Measurements from ENCODE around the gene DNAJC25.

Gene DNAJC25

DNA sequence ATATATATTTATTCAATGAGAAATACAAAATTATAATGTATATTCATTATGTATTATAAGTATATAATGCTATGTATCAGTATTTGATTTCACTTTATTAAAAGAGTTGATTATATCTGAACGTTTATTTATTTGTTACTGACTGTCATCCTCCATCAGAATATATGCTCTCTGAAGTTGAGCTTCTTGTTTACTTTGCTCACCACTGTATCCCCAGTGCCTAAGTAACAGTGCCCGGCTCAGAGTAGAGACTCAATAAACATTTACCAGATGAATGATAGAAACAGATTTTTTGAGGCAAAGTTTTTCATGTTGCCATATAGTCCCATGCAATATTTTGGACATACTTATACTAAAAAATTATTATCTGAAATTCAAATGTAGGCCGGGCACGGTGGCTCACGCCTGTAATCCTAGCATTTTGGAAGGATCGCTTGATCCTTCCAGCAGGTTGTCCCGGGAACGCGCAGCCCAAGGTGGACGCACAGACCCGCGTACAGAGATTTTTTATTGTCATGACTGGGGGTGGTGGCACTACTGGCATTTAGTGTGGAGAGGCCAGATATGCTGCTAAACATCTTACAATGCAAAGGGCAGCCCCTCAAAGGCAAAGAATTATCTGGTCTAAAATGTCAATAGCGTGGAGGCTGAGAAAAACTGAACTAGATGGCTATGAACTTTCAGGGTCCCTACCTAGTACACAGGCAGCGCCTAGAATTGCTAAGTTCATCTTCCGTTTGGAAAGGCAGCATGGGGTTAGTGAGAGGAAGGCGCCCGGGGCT is 761 bp upstream of the DNAJC25 start:
- peaks cover 3% of the 10 kb centered on the region for H3K4me1 ChIP-seq (ENCODE audit: control insufficient read depth, insufficient read depth, low read length)
- H3K27me3 ChIP-seq (ENCODE audit: control insufficient read depth, insufficient read depth, low read length): no peaks in the 10 kb centered on the region
- H3K9ac ChIP-seq (ENCODE audit: low read depth, low read length): peak overlapping the region; percentile 76
- H3K4me3 ChIP-seq (ENCODE audit: low read depth, low read length): peak overlapping the region; percentile 89
- H3K9me3 ChIP-seq (ENCODE audit: control insufficient read depth, insufficient read depth, low read length): no peaks in the 10 kb centered on the region
- no peaks in the 10 kb centered on the region for H3K36me3 ChIP-seq (ENCODE audit: control insufficient read depth, insufficient read depth, low read length)

DNA sequence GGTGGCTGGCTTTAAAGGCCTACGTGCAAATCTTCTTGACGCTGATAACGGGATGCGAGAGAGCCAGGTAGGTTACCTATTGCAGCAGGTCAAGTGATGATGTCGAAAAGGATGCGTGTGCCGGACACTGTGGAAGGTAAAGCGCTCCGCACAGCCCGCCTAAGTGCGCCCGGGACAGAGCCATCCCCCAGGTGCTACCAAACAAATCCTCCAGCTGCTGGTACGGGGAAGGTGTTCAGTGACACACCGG is 245 bp upstream of the DNAJC25 start:
- Histone ChIP-seq H3K36me3 (ENCODE audit: control insufficient read depth, insufficient read depth, low read length) (no peaks in the 10 kb centered on the region), H3K4me1 (ENCODE audit: control insufficient read depth, insufficient read depth, low read length) (peaks cover 3% of the 10 kb centered on the region), H3K27me3 (ENCODE audit: control insufficient read depth, insufficient read depth, low read length) (no peaks in the 10 kb centered on the region), H3K4me3 (ENCODE audit: low read depth, low read length) (peak overlapping the region; percentile 89), H3K9ac (ENCODE audit: low read depth, low read length) (peak overlapping the region; percentile 76), H3K9me3 (ENCODE audit: control insufficient read depth, insufficient read depth, low read length) (no peaks in the 10 kb centered on the region)

DNA sequence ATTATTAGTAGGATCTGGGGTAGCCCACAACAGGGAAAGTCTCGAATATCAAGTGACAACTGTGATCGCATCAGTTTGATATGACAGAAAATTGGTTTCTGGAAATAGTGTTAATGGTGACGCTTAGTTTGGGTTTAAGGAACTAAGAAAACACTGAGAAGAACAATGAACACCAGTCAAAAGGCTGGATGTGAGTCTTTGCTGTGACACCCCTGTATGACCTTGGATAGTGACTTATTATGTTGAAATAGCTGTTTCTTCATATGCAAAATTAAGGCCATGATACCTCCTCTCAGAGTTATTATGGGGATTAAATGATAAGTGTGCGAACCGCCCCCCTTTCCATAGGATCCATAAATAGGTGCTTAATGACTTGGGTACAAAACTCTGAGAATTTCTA is 926 bp downstream of the DNAJC25 start:
- H3K27me3 ChIP-seq (ENCODE audit: control insufficient read depth, insufficient read depth, low read length): no peaks in the 10 kb centered on the region
- peaks cover 3% of the 10 kb centered on the region for H3K4me1 ChIP-seq (ENCODE audit: control insufficient read depth, insufficient read depth, low read length)
- no peaks in the 10 kb centered on the region for H3K36me3 ChIP-seq (ENCODE audit: control insufficient read depth, insufficient read depth, low read length)

DNA sequence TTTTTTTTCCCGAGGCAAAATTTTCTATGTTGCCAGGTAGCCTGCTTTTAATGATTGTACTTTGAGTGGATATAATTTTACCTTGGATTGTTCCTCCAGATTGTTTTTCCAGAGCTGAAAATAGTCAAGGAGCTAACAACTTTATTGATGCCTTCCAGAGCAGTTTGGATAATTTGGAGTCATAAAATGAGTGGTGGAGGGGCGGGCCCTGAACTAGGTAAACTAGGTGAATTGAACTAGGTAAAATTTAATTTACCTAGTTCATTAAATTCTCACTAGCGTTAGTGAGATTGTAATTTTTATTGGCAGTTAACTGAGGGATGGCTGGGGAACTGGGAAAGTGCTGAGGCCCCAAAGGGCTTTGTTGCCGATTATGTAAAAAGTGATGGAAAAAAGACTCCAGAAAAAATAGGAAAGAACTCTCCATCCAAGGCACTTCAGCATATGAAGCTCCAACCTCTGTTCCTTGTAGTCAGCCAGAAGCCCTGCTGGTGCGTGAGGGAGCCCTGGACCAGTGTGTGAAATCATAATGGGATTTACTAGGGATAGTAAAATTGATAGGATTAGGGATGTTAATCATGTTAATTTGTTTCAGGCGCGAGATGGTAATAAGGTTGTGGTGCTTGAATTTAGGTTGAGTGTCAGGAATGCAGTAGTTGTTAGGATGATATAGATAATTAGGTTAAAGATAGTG is 1.7 kb downstream of the DNAJC25 start:
- Histone ChIP-seq H3K36me3 (ENCODE audit: control insufficient read depth, insufficient read depth, low read length) (no peaks in the 10 kb centered on the region), H3K27me3 (ENCODE audit: control insufficient read depth, insufficient read depth, low read length) (no peaks in the 10 kb centered on the region), H3K4me1 (ENCODE audit: control insufficient read depth, insufficient read depth, low read length) (peaks cover 3% of the 10 kb centered on the region), H3K9me3 (ENCODE audit: control insufficient read depth, insufficient read depth, low read length) (no peaks in the 10 kb centered on the region), H3K4me3 (ENCODE audit: low read depth, low read length) (peak overlapping the region; percentile 89), H3K9ac (ENCODE audit: low read depth, low read length) (no peak overlapping the region)

More for the DNA sequence above, 926 bp downstream of the DNAJC25 start:
- peak overlapping the region; percentile 89 for H3K4me3 ChIP-seq (ENCODE audit: low read depth, low read length)
- no peaks in the 10 kb centered on the region for H3K9me3 ChIP-seq (ENCODE audit: control insufficient read depth, insufficient read depth, low read length)
- H3K9ac ChIP-seq (ENCODE audit: low read depth, low read length): no peak overlapping the region

DNA sequence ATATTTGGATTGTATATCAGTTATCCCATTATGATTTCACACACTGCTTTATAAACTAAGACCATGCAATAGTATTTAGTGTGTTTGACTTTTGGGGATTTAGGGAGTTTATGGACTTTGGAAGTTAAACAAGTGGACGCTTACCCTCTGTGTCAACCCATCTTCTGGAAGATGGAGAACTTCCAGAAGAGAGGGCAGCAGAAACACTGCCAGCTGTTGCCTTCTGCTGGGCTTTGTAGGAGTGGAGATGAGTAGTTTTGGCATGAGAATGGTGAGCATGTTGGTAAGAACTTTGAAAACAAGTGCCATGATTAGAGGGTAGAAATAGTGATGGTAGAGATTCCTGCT is 2.2 kb downstream of the DNAJC25 start:
- H3K9ac ChIP-seq (ENCODE audit: low read depth, low read length): peak overlapping the region; percentile 3
- H3K36me3 ChIP-seq (ENCODE audit: control insufficient read depth, insufficient read depth, low read length): no peaks in the 10 kb centered on the region
- H3K4me1 ChIP-seq (ENCODE audit: control insufficient read depth, insufficient read depth, low read length): peaks cover 3% of the 10 kb centered on the region
- no peaks in the 10 kb centered on the region for H3K27me3 ChIP-seq (ENCODE audit: control insufficient read depth, insufficient read depth, low read length)
- no peak overlapping the region for H3K4me3 ChIP-seq (ENCODE audit: low read depth, low read length)
- H3K9me3 ChIP-seq (ENCODE audit: control insufficient read depth, insufficient read depth, low read length): no peaks in the 10 kb centered on the region

DNA sequence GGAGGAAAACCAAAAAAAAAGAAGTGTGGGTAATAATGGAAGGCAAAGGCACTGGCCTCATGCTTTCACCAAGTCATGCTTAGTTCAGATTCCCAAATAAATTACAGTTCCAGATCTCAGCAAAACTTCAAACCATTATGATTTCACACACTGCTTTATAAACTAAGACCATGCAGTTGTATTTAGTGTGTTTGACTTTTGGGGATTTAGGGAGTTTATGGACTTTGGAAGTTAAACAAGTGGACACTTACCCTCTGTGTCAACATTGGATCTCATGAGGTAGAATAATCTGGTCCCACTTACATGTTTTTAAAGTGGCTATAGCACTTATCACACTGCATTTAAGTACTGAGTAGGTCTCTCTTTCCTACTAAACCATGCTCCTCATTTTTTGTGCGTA is 3.7 kb downstream of the DNAJC25 start:
- Histone ChIP-seq H3K4me1 (ENCODE audit: control insufficient read depth, insufficient read depth, low read length) (peaks cover 3% of the 10 kb centered on the region), H3K9ac (ENCODE audit: low read depth, low read length) (no peak overlapping the region), H3K9me3 (ENCODE audit: control insufficient read depth, insufficient read depth, low read length) (no peaks in the 10 kb centered on the region), H3K36me3 (ENCODE audit: control insufficient read depth, insufficient read depth, low read length) (no peaks in the 10 kb centered on the region), H3K27me3 (ENCODE audit: control insufficient read depth, insufficient read depth, low read length) (no peaks in the 10 kb centered on the region), H3K4me3 (ENCODE audit: low read depth, low read length) (no peak overlapping the region)

DNA sequence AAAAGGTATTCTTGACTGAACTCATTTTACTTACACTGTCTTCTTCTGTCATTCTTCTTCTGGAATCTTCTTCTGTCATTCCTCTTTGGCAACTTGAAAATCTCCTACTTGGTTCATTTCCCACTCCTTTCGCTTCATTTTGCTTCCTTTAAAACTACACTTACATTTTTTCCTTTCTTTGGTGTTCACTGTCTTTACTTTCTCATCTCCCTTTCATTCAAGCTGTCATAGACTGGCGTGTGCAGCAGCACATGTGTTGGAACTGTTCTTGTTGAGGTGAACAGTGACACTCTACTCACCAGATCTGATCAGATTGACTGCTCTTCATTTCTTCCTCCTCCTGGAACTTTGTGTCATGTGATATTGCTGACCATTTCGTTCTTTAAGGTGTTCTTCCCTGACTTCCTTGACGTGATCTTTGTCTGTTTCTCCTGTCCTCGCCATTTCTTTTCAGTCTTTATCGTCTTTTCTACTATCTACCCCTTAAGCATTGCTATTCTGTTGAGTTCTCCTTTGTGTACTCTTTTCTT is 6.4 kb downstream of the DNAJC25 start:
- Histone ChIP-seq H3K9me3 (ENCODE audit: control insufficient read depth, insufficient read depth, low read length) (no peaks in the 10 kb centered on the region), H3K27me3 (ENCODE audit: control insufficient read depth, insufficient read depth, low read length) (no peaks in the 10 kb centered on the region), H3K36me3 (ENCODE audit: control insufficient read depth, insufficient read depth, low read length) (no peaks in the 10 kb centered on the region), H3K9ac (ENCODE audit: low read depth, low read length) (no peak overlapping the region), H3K4me1 (ENCODE audit: control insufficient read depth, insufficient read depth, low read length) (peaks cover 1% of the 10 kb centered on the region), H3K4me3 (ENCODE audit: low read depth, low read length) (no peak overlapping the region)

DNA sequence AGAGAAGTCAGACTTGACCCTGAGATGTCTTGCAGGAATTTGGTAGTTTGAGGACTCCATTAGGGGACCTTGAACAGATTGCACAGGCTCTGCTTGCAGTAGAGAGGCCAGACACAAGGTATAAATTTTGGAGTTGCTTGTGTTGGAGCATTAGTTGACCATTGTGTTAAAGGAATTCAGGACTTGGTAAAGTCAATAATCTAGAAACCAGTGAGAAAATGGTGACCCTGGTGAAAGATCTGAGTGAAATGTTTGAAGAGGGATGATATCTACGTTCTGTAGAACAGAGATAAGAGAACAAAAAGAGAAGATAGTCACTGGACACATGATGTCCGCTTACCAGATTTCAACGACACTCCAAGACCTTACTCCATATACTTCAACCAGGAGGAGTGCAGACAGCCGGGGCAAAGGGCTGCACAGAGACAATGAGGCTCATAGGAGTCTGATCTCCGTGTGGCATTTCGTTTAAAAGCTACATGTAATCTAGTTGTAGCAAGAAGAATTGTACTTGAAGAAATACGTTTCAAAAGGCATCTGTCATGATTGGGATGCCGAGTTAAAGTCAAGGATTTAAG is 13.2 kb downstream of the DNAJC25 start:
- H3K4me1 ChIP-seq (ENCODE audit: control insufficient read depth, insufficient read depth, low read length): no peaks in the 10 kb centered on the region
- peaks cover 3% of the 10 kb centered on the region for H3K36me3 ChIP-seq (ENCODE audit: control insufficient read depth, insufficient read depth, low read length)
- H3K9me3 ChIP-seq (ENCODE audit: control insufficient read depth, insufficient read depth, low read length): no peaks in the 10 kb centered on the region
- no peaks in the 10 kb centered on the region for H3K27me3 ChIP-seq (ENCODE audit: control insufficient read depth, insufficient read depth, low read length)
- no peak overlapping the region for H3K9ac ChIP-seq (ENCODE audit: low read depth, low read length)
- H3K4me3 ChIP-seq (ENCODE audit: low read depth, low read length): no peak overlapping the region

DNA sequence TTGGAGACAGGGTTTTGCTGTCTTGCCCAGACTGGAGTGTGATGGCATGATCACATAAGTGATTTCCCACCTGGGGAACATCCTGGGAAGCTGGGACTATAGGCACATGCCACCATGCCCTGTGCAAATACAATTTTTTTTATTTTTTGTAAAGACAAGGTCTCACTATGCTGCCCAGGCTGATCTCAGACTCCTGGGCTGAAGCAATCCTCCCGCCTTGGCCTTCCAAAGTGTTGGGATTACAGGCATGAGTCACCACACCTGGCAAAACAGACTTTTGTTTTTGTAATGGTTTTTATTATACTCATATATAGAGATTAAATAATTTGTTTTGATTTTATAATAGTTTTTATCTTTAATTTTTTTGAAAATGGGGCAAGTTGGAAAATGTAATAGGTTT is 14.7 kb downstream of the DNAJC25 start:
- Histone ChIP-seq H3K4me1 (ENCODE audit: control insufficient read depth, insufficient read depth, low read length) (no peaks in the 10 kb centered on the region), H3K9me3 (ENCODE audit: control insufficient read depth, insufficient read depth, low read length) (no peaks in the 10 kb centered on the region), H3K4me3 (ENCODE audit: low read depth, low read length) (no peak overlapping the region), H3K36me3 (ENCODE audit: control insufficient read depth, insufficient read depth, low read length) (peaks cover 3% of the 10 kb centered on the region), H3K27me3 (ENCODE audit: control insufficient read depth, insufficient read depth, low read length) (no peaks in the 10 kb centered on the region), H3K9ac (ENCODE audit: low read depth, low read length) (no peak overlapping the region)

DNA sequence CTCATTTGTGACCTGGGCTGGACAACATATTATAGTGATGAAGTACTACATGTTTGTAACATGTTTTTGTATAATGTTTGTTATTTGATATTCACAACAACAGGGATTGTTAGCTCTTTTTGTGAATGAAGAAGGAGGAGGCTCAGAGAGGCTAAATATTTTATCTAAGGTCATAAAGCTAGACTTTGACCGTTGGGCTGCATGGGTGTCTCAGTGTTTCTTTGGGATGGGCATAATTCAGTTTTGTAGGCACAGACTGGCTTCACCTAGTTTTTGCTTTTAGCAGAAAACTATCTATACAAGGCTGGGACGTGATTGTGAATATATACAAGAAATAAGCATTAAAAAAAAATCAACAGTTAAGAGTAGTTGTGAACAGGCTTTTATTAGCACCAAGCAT is 15.3 kb downstream of the DNAJC25 start:
- no peak overlapping the region for H3K9ac ChIP-seq (ENCODE audit: low read depth, low read length)
- peaks cover 3% of the 10 kb centered on the region for H3K36me3 ChIP-seq (ENCODE audit: control insufficient read depth, insufficient read depth, low read length)
- no peaks in the 10 kb centered on the region for H3K9me3 ChIP-seq (ENCODE audit: control insufficient read depth, insufficient read depth, low read length)
- H3K4me3 ChIP-seq (ENCODE audit: low read depth, low read length): no peak overlapping the region
- no peaks in the 10 kb centered on the region for H3K4me1 ChIP-seq (ENCODE audit: control insufficient read depth, insufficient read depth, low read length)
- no peaks in the 10 kb centered on the region for H3K27me3 ChIP-seq (ENCODE audit: control insufficient read depth, insufficient read depth, low read length)

DNA sequence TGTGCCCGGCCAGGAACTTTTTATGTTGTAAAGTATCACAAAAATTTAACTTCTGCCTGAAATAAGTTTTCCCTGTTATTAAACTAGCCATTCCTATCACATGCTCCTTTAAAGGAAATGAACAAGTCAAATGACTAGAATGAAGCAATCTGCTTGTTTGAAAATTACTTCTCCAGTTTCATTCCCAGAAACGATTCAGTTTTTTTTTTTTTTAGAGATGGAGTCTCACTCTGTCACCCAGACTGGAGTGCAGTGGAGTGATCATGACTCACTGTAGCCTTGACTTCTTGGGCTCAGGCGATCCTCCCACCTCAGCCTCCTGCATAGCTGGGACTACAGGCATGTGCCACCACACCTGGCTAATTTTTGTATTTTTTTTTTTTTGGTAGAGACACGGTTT is 16.9 kb downstream of the DNAJC25 start:
- H3K9me3 ChIP-seq (ENCODE audit: control insufficient read depth, insufficient read depth, low read length): no peaks in the 10 kb centered on the region
- no peaks in the 10 kb centered on the region for H3K27me3 ChIP-seq (ENCODE audit: control insufficient read depth, insufficient read depth, low read length)
- no peak overlapping the region for H3K4me3 ChIP-seq (ENCODE audit: low read depth, low read length)
- H3K36me3 ChIP-seq (ENCODE audit: control insufficient read depth, insufficient read depth, low read length): peaks cover 3% of the 10 kb centered on the region
- H3K9ac ChIP-seq (ENCODE audit: low read depth, low read length): no peak overlapping the region
- H3K4me1 ChIP-seq (ENCODE audit: control insufficient read depth, insufficient read depth, low read length): no peaks in the 10 kb centered on the region

DNA sequence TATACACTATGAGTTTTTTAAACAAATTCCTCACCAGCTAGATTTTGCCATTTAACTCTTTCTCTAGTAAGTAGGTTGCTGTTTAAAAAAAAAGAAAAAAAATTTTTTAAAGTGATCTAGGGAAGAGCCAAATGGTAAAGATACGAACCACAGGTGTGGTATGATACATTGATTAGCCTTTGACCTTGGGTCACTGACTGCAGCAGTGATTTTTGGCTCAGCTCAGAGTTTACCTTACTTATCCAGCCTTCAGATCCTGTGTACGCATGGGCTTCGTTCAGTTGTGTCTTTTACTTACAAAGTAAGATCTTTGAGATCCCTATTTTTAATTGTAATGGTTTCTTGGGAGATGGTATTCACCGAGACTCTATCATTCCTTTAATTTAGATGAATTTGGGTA is 17.9 kb downstream of the DNAJC25 start:
- no peaks in the 10 kb centered on the region for H3K4me1 ChIP-seq (ENCODE audit: control insufficient read depth, insufficient read depth, low read length)
- H3K36me3 ChIP-seq (ENCODE audit: control insufficient read depth, insufficient read depth, low read length): peaks cover 3% of the 10 kb centered on the region
- no peaks in the 10 kb centered on the region for H3K27me3 ChIP-seq (ENCODE audit: control insufficient read depth, insufficient read depth, low read length)
- H3K4me3 ChIP-seq (ENCODE audit: low read depth, low read length): no peak overlapping the region
- H3K9me3 ChIP-seq (ENCODE audit: control insufficient read depth, insufficient read depth, low read length): no peaks in the 10 kb centered on the region
- no peak overlapping the region for H3K9ac ChIP-seq (ENCODE audit: low read depth, low read length)
